IMR-90 (cell line): Measurements from ENCODE around the gene DDOST. TPM values are rescaled to one million over a fixed set of nuclear protein-coding genes. Genes with fewer than 3 reads are reported as not detected.

ENCODE experiments used
- ATAC-seq: fragments of 200-7000 bp; cut with Tn5 transposase; 2 replicates; pipeline ENCODE4 v1.9.1; 2020; ENCODE audit warnings: low read depth, mild to moderate bottlenecking, moderate library complexity
- BruUV-seq: library from RNA; stranded (reverse); fragments of 400-500 nt; replicated peaks from 2 replicates; lab custom pipeline; 2021; lab: Mats Ljungman, UMichigan
- CTCF ChIA-PET: fragments of 300-600 bp; formaldehyde crosslinking; extraction: SDS; loops from one replicate; lab custom pipeline; 2021; ENCODE audit warnings: antibody characterized with exemption; lab: Yijun Ruan, JAX
- POLR2A ChIA-PET: fragments of 300-600 bp; sonication (Branson Sonifier 250); formaldehyde crosslinking; loops from one replicate; lab custom pipeline; 2022; ENCODE audit warnings: antibody characterized with exemption; ENCODE audit not compliant: unreplicated experiment; lab: Charles Lee
- DNase-seq: peaks from one replicate; pipeline ENCODE4 v3.0.0; 2013
- H2AFZ ChIP-seq: replicated peaks from 2 replicates; pipeline ENCODE3; 2013; ENCODE audit warnings: low read length, mild to moderate bottlenecking; ENCODE audit not compliant: poor library complexity
- H2AK5ac ChIP-seq: 2 replicates; pipeline ENCODE4 v1.6.1; 2013; ENCODE audit warnings: low read depth, low read length, inconsistent platforms
- H2AK9ac ChIP-seq: replicated peaks from 2 replicates; pipeline ENCODE3; 2013; ENCODE audit warnings: mild to moderate bottlenecking, low read depth, low read length, moderate library complexity; ENCODE audit not compliant: poor library complexity
- H2BK120ac ChIP-seq: 2 replicates; pipeline ENCODE4 v1.6.1; 2013; ENCODE audit warnings: low read depth, low read length, inconsistent platforms
- H2BK15ac ChIP-seq: 3 replicates; pipeline ENCODE4 v1.6.1; 2013; ENCODE audit warnings: low read depth, low read length, inconsistent platforms
- H2BK20ac ChIP-seq: 2 replicates; pipeline ENCODE4 v1.6.1; 2013; ENCODE audit warnings: low read depth, mild to moderate bottlenecking, inconsistent platforms, low read length, moderate library complexity
- H2BK5ac ChIP-seq: 2 replicates; pipeline ENCODE4 v1.6.1; 2013; ENCODE audit warnings: mild to moderate bottlenecking, low read depth, low read length, inconsistent platforms; ENCODE audit not compliant: poor library complexity, severe bottlenecking
- H3K14ac ChIP-seq: replicated peaks from 2 replicates; pipeline ENCODE4 v1.6.1; 2013; ENCODE audit warnings: low read depth, low read length, inconsistent platforms
- H3K18ac ChIP-seq: 2 replicates; pipeline ENCODE4 v1.6.1; 2013; ENCODE audit warnings: low read depth, low read length, control low read depth
- H3K23ac ChIP-seq: 2 replicates; pipeline ENCODE4 v1.6.1; 2013; ENCODE audit warnings: low read depth, low read length, inconsistent platforms
- H3K27ac ChIP-seq: 2 replicates; pipeline ENCODE4 v1.5.1; 2013; ENCODE audit warnings: mild to moderate bottlenecking, control low read depth, low read length; ENCODE audit not compliant: insufficient read depth
- H3K27me3 ChIP-seq: 2 replicates; pipeline ENCODE4 v1.6.1; 2013; ENCODE audit warnings: low read length; ENCODE audit not compliant: control insufficient read depth, insufficient read depth
- H3K36me3 ChIP-seq: 2 replicates; pipeline ENCODE4 v1.6.1; 2013; ENCODE audit warnings: low read length, mixed read lengths; ENCODE audit not compliant: control insufficient read depth, insufficient read depth
- H3K4ac ChIP-seq: 2 replicates; pipeline ENCODE4 v1.6.1; 2013; ENCODE audit warnings: low read depth, low read length, inconsistent platforms
- H3K4me1 ChIP-seq: 2 replicates; pipeline ENCODE4 v1.6.1; 2013; ENCODE audit warnings: low read length, mixed read lengths; ENCODE audit not compliant: control insufficient read depth, insufficient read depth
- H3K4me2 ChIP-seq: 2 replicates; pipeline ENCODE4 v1.6.1; 2013; ENCODE audit warnings: low read depth, mild to moderate bottlenecking, control low read depth, low read length, moderate library complexity
- H3K4me3 ChIP-seq: 2 replicates; pipeline ENCODE4 v1.5.1; 2013; ENCODE audit warnings: low read depth, mild to moderate bottlenecking, control low read depth, low read length, moderate library complexity; ENCODE audit not compliant: insufficient read depth
- H3K56ac ChIP-seq: 2 replicates; pipeline ENCODE4 v1.6.1; 2013; ENCODE audit warnings: low read length, inconsistent platforms; ENCODE audit not compliant: insufficient read depth; ENCODE audit errors: extremely low read depth
- H3K79me1 ChIP-seq, 2 experiments: 2 replicates each; pipeline ENCODE4 v1.6.1; 2013; ENCODE audit warnings: low read length in 2 of 2, inconsistent platforms in 1 of 2, low read depth in 1 of 2
- H3K9ac ChIP-seq: 2 replicates; pipeline ENCODE4 v1.6.1; 2013; ENCODE audit warnings: low read depth, low read length, control low read depth
- H3K9me1 ChIP-seq: 2 replicates; pipeline ENCODE4 v1.6.1; 2013; ENCODE audit warnings: low read length, inconsistent platforms; ENCODE audit not compliant: insufficient read depth
- H3K9me3 ChIP-seq: 2 replicates; pipeline ENCODE4 v1.6.1; 2013; ENCODE audit warnings: low read length; ENCODE audit not compliant: control insufficient read depth, insufficient read depth
- H4K20me1 ChIP-seq: 2 replicates; pipeline ENCODE4 v1.6.1; 2013; ENCODE audit warnings: low read length, inconsistent platforms; ENCODE audit not compliant: insufficient read depth
- H4K5ac ChIP-seq: 2 replicates; pipeline ENCODE4 v1.6.1; 2013; ENCODE audit warnings: mild to moderate bottlenecking, low read depth, low read length, control low read depth
- H4K8ac ChIP-seq, 2 experiments: 2 replicates each; pipeline ENCODE4 v1.6.1; 2013; ENCODE audit warnings: low read depth in 2 of 2, low read length in 2 of 2, control low read depth in 1 of 2, inconsistent platforms in 1 of 2
- H4K91ac ChIP-seq: 2 replicates; pipeline ENCODE4 v1.6.1; 2013; ENCODE audit warnings: low read depth, low read length, inconsistent platforms; ENCODE audit not compliant: insufficient read depth
- BHLHE40 ChIP-seq: fragments of 150-350 bp; IDR thresholded peaks from 2 replicates; pipeline ENCODE4 v1.6.1; 2016; ENCODE audit warnings: mild to moderate bottlenecking, low read depth, low read length
- CEBPB ChIP-seq: IDR thresholded peaks from 2 replicates; pipeline ENCODE4 v1.6.1; 2012; ENCODE audit warnings: low read depth, low read length, improper control_type of control experiment
- CTCF ChIP-seq: conservative IDR thresholded peaks from 2 replicates; pipeline ENCODE4 v1.5.1; 2012; ENCODE audit warnings: mild to moderate bottlenecking, low read depth, low read length, improper control_type of control experiment
- ELK1 ChIP-seq: fragments of 150-350 bp; IDR thresholded peaks from 2 replicates; pipeline ENCODE4 v1.6.1; 2016; ENCODE audit warnings: low read depth, mild to moderate bottlenecking, low read length, moderate library complexity, borderline replicate concordance
- FOS ChIP-seq: fragments of 150-350 bp; IDR thresholded peaks from 2 replicates; pipeline ENCODE4 v1.6.1; 2016; ENCODE audit warnings: low read depth, low read length
- RAD21 ChIP-seq: IDR thresholded peaks from 2 replicates; pipeline ENCODE4 v1.6.1; 2012; ENCODE audit warnings: low read length, improper control_type of control experiment
- RCOR1 ChIP-seq: IDR thresholded peaks from 2 replicates; pipeline ENCODE4 v1.6.1; 2012; ENCODE audit warnings: mild to moderate bottlenecking, low read length, improper control_type of control experiment; ENCODE audit not compliant: insufficient replicate concordance
- USF2 ChIP-seq: fragments of 150-350 bp; IDR thresholded peaks from 2 replicates; pipeline ENCODE4 v1.6.1; 2017; ENCODE audit warnings: mild to moderate bottlenecking, antibody characterized with exemption, low read length, low read depth
- WGBS, 2 experiments: methylation state at CpG; one replicate each; pipeline versions ENCODE4 v1.1.5 to v1.1.7; 2013; ENCODE audit warnings: missing lambda C conversion rate in 2 of 2; ENCODE audit not compliant: insufficient read length in 1 of 2; ENCODE audit errors: extremely low coverage in 2 of 2; 5-methylcytosine and 5-hydroxymethylcytosine counted together
- dilution Hi-C: fragments of 300-500 bp; cut with HindIII; formaldehyde crosslinking; loops from one replicate; pipeline ENCODE4 v1.14.3; 2018; ENCODE audit warnings: low sequenced_read_pairs; ENCODE audit not compliant: unreplicated experiment
- in situ Hi-C: fragments of 300-500 bp; cut with MboI; formaldehyde crosslinking; loops from 3 replicates; pipeline ENCODE4 v1.14.3; 2019; ENCODE audit warnings: low sequenced_read_pairs, inconsistent platforms, mixed read lengths
- intact Hi-C: fragments of 100-400 bp; cut with micrococcal nuclease; formaldehyde crosslinking; loops from 2 replicates; pipeline ENCODE4 v1.10.0; 2022
- polyA plus RNA-seq, 3 experiments: library from polyadenylated mRNA; depleted of rRNA; stranded (reverse); fragments of >200 nt; gene quantifications; 2 replicates each; pipeline ENCODE4 v1.2.3, GENCODE V29; 2012; ENCODE audit warnings: low replicate concordance in 1 of 3
- total RNA-seq: library from RNA; depleted of rRNA; stranded (reverse); fragments of >200 nt; gene quantifications from 2 replicates; pipeline ENCODE4 v1.2.3, GENCODE V29; 2012

DDOST gene
- total and polyA plus RNA-seq, 2 of the 4 experiments (the other 2 are of a cell fraction): 179 to 477 TPM

GRCh38 chr1:20666146-20666545 is 5.0 kb upstream of the DDOST start:
- Histone ChIP-seq H3K36me3 (peaks cover 1% of the 10 kb centered on the region; the same call in 1 of the 2 replicates), H2BK120ac (no peak overlapping the region), H3K4me2 (no peak overlapping the region), H3K18ac (no peak overlapping the region), H2BK5ac (no peak overlapping the region), H3K27ac (no peak overlapping the region), H2BK15ac (no peak overlapping the region), H3K9ac (no peak overlapping the region), H2AK9ac (no peak overlapping the region), H4K20me1 (no peaks in the 10 kb centered on the region), H2AFZ (no peak overlapping the region), H3K4me3 (no peak overlapping the region), H4K5ac (no peak overlapping the region), H3K4me1 (peaks cover 4% of the 10 kb centered on the region), H3K4ac (no peak overlapping the region), H3K27me3 (no peaks in the 10 kb centered on the region), H4K91ac (no peak overlapping the region), H2AK5ac (no peak overlapping the region), H4K8ac (no peak overlapping the region), H3K9me1 (peaks cover 9% of the 10 kb centered on the region), H3K9me3 (no peaks in the 10 kb centered on the region), H3K79me1 (peaks cover 8 to 10% of the 10 kb centered on the region in 2 experiments), H3K14ac (no peak overlapping the region), H2BK20ac (no peak overlapping the region), H3K23ac (no peak overlapping the region), H3K56ac (no peak overlapping the region)
- POLR2A ChIA-PET: interaction anchor here (0.6 kb wide), 1 partner anchor 78 kb away, joined by 3 read pairs; no protein-coding TSS in a partner anchor
- in situ Hi-C loops (no loop called here), intact Hi-C loops (no loop called here), dilution Hi-C loops (no loop called here)
- no TSS peak for BruUV-seq
- WGBS, 2 experiments: 93% methylated on average over 9 of the region's 16 CpGs; no CpG with 5 or more reads in 1 of the 2 experiments
- TF ChIP-seq RAD21 (no peak), FOS (no peak), USF2 (no peak), ELK1 (no peak), CTCF (no peak), BHLHE40 (no peak), RCOR1 (no peak), CEBPB (no peak)
- no peak for DNase-seq
- ATAC-seq: no peak
- CTCF ChIA-PET: no interaction called here
